K562 (cell line): Measurements from ENCODE around the gene R3HDM1. TPM values are rescaled to one million over a fixed set of nuclear protein-coding genes. Genes with fewer than 3 reads are reported as not detected.
A peak's percentile ranks its signal among the peaks of the same experiment; 100 is the strongest.

ENCODE experiments used
- ATAC-seq: fragments of 200-7000 bp; cut with Tn5 transposase; 3 replicates; pipeline ENCODE4 v1.9.1; 2020; ENCODE audit warnings: moderate library complexity
- BruUV-seq: library from RNA; stranded (reverse); fragments of 400-500 nt; replicated peaks from 2 replicates; lab custom pipeline; 2021; lab: Mats Ljungman, UMichigan
- CTCF ChIA-PET: fragments of 300-600 bp; formaldehyde crosslinking; extraction: SDS; loops from one replicate; lab custom pipeline; 2021; ENCODE audit warnings: low intra/inter-chr PET ratio; lab: Yijun Ruan, JAX
- POLR2A ChIA-PET: fragments of 300-600, 350-650 bp; sonication (Branson Sonifier 250); formaldehyde crosslinking; extraction: SDS; loops from one replicate; lab custom pipeline; 2021; ENCODE audit warnings: antibody characterized with exemption, inconsistent platforms; lab: Yijun Ruan, JAX
- DNase-seq, 4 experiments: peaks; one replicate each; pipeline versions ENCODE4 v3.0.0 to v3.0.0-alpha.2; 2011 to 2018; ENCODE audit warnings: low spot score in 3 of 4, mixed read lengths in 3 of 4; ENCODE audit errors: extremely low read depth in 1 of 4
- FAIRE-seq: peaks from 2 replicates; lab custom pipeline; 2011; peaks lifted over from hg19 to GRCh38; lab: Jason Lieb, UNC
- H2AFZ ChIP-seq: 2 replicates; pipeline ENCODE4 v1.6.0; 2011; ENCODE audit warnings: low read depth, low read length, control low read depth, inconsistent platforms
- H3K27ac ChIP-seq: fragments of 200-600 bp; 3 replicates; pipeline ENCODE4 v1.8.0; 2011; ENCODE audit warnings: low read depth, mild to moderate bottlenecking, control low read depth, inconsistent platforms, low read length, moderate library complexity, mixed read lengths; ENCODE audit errors: extremely low read depth
- H3K27me3 ChIP-seq, 2 experiments: fragments of 300-600 bp in 1 of 2; 2 replicates in 1 of 2; 3 replicates in 1 of 2; pipeline versions ENCODE4 v1.6.0 to v1.8.0; 2011; ENCODE audit warnings: inconsistent platforms in 2 of 2, low read length in 2 of 2, mild to moderate bottlenecking in 1 of 2, mixed read lengths in 1 of 2, moderate library complexity in 1 of 2; ENCODE audit not compliant: control insufficient read depth in 2 of 2, insufficient read depth in 2 of 2
- H3K36me3 ChIP-seq: fragments of 300-600 bp; 3 replicates; pipeline ENCODE4 v1.8.0; 2011; ENCODE audit warnings: mild to moderate bottlenecking, low read length, inconsistent platforms; ENCODE audit not compliant: control insufficient read depth, insufficient read depth
- H3K4me1 ChIP-seq, 2 experiments: fragments of 200-600 bp in 1 of 2; replicated peaks in 1 of 2; 2 replicates in 1 of 2; 3 replicates in 1 of 2; pipeline versions ENCODE4 v1.5.1 to v1.8.0; 2011; ENCODE audit warnings: inconsistent platforms in 2 of 2, low read length in 2 of 2, mild to moderate bottlenecking in 1 of 2, mixed read lengths in 1 of 2, moderate library complexity in 1 of 2; ENCODE audit not compliant: control insufficient read depth in 2 of 2, insufficient read depth in 2 of 2
- H3K4me2 ChIP-seq: 2 replicates; pipeline ENCODE4 v1.6.1; 2011; ENCODE audit warnings: low read length, control low read depth, inconsistent platforms, mixed read lengths; ENCODE audit not compliant: insufficient read depth
- H3K4me3 ChIP-seq: fragments of 200-600 bp; sonication (generic), shearing (Covaris generic); 2 replicates; pipeline ENCODE4 v1.5.1; 2016; ENCODE audit warnings: control low read depth, inconsistent platforms
- H3K79me2 ChIP-seq: fragments of 200-600 bp; 3 replicates; pipeline ENCODE4 v1.8.0; 2011; ENCODE audit warnings: low read length, inconsistent platforms; ENCODE audit not compliant: control insufficient read depth, insufficient read depth
- H3K9ac ChIP-seq, 2 experiments: 2 replicates each; pipeline versions ENCODE4 v1.6.0 to v1.6.1; 2011; ENCODE audit warnings: low read depth in 2 of 2, low read length in 2 of 2, control low read depth in 1 of 2, inconsistent platforms in 1 of 2, mild to moderate bottlenecking in 1 of 2, mixed read lengths in 1 of 2; ENCODE audit not compliant: insufficient read depth in 1 of 2
- H3K9me1 ChIP-seq: one replicate; pipeline ENCODE4 v1.6.0; 2011; ENCODE audit warnings: inconsistent platforms, mild to moderate bottlenecking, low read length, moderate library complexity; ENCODE audit not compliant: control insufficient read depth, insufficient read depth
- H3K9me3 ChIP-seq: replicated peaks from 2 replicates; pipeline ENCODE4 v1.5.1; 2011; ENCODE audit warnings: low read depth, low read length, inconsistent platforms; ENCODE audit not compliant: control insufficient read depth, insufficient read depth
- H4K20me1 ChIP-seq: replicated peaks from 2 replicates; pipeline ENCODE4 v1.6.1; 2011; ENCODE audit warnings: low read length, inconsistent platforms, mixed read lengths; ENCODE audit not compliant: control insufficient read depth, insufficient read depth
- ARID3B ChIP-seq: fragments of 250-450 bp; sonication (Bioruptor Pico); IDR thresholded peaks from 2 replicates; pipeline ENCODE4 v1.4.0; 2020; ENCODE audit warnings: borderline replicate concordance
- BCOR ChIP-seq: fragments of 450-650 bp; IDR thresholded peaks from 2 replicates; pipeline ENCODE4 v1.6.1; 2016
- CTBP1 ChIP-seq: fragments of 450-650 bp; IDR thresholded peaks from 2 replicates; pipeline ENCODE4 v1.6.1; 2016; ENCODE audit warnings: borderline replicate concordance
- DACH1 ChIP-seq: fragments of 450-650 bp; IDR thresholded peaks from 2 replicates; pipeline ENCODE4 v1.6.1; 2018; ENCODE audit not compliant: partially characterized antibody
- E2F3 ChIP-seq: fragments of 250-450 bp; sonication (Bioruptor Pico); IDR thresholded peaks from 2 replicates; pipeline ENCODE4 v1.4.0; 2020; ENCODE audit warnings: mild to moderate bottlenecking
- GATA2 ChIP-seq: sonication (generic); formaldehyde crosslinking; IDR thresholded peaks from 2 replicates; pipeline ENCODE4 v1.4.0; 2020; ENCODE audit warnings: mild to moderate bottlenecking, missing genetic modification reagents
- HDAC2 ChIP-seq: fragments of 450-650 bp; IDR thresholded peaks from 2 replicates; pipeline ENCODE4 v1.6.1; 2016; ENCODE audit warnings: mild to moderate bottlenecking
- LCOR ChIP-seq: sonication (generic); formaldehyde crosslinking; IDR thresholded peaks from 2 replicates; pipeline ENCODE4 v1.8.0; 2022; ENCODE audit warnings: mild to moderate bottlenecking, missing genetic modification reagents
- MCM7 ChIP-seq, 2 experiments: fragments of 450-650 bp; IDR thresholded peaks; 2 replicates each; pipeline ENCODE4 v1.6.1; 2016 to 2018
- MTA1 ChIP-seq: fragments of 450-650 bp; IDR thresholded peaks from 2 replicates; pipeline ENCODE4 v1.6.1; 2017; ENCODE audit warnings: borderline replicate concordance
- SREBF1 ChIP-seq: fragments of 150-350 bp; IDR thresholded peaks from 2 replicates; pipeline ENCODE4 v1.6.1; 2014; ENCODE audit warnings: antibody characterized with exemption, low read depth, low read length, borderline replicate concordance
- STAT6 ChIP-seq: sonication (generic); formaldehyde crosslinking; IDR thresholded peaks from 2 replicates; pipeline ENCODE4 v1.8.1; 2023; ENCODE audit warnings: mild to moderate bottlenecking, missing genetic modification reagents
- ZBTB7A ChIP-seq: IDR thresholded peaks from 2 replicates; pipeline ENCODE4 v1.6.1; 2011; ENCODE audit warnings: low read depth, mild to moderate bottlenecking, low read length, moderate library complexity, borderline replicate concordance; ENCODE audit not compliant: control insufficient read depth
- ZNF518B ChIP-seq: fragments of 250-450 bp; sonication (Bioruptor Pico); IDR thresholded peaks from 2 replicates; pipeline ENCODE4 v1.5.0; 2021; ENCODE audit warnings: mild to moderate bottlenecking, moderate library complexity
- WGBS: fragments of 100-300 bp; shearing (Covaris generic); methylation state at CpG from one replicate; pipeline ENCODE4 v1.1.6; 2016; ENCODE audit warnings: low coverage, mixed read lengths; ENCODE audit not compliant: insufficient coverage; ENCODE audit errors: missing lambda C conversion rate; 5-methylcytosine and 5-hydroxymethylcytosine counted together
- in situ Hi-C: fragments of 300-500 bp; cut with MboI; formaldehyde crosslinking; loops from 4 replicates; pipeline ENCODE4 v1.15.0; 2018; ENCODE audit warnings: inconsistent platforms, mixed read lengths
- intact Hi-C: fragments of 100-400 bp; cut with micrococcal nuclease; formaldehyde crosslinking; loops from 2 replicates; pipeline ENCODE4 v1.14.2; 2022
- polyA plus RNA-seq, 8 experiments: library from polyadenylated mRNA; depleted of rRNA in 4 of 8; stranded (reverse) in 5 of 8; unstranded in 3 of 8; fragments of >200 nt; fragmentation: Nextera tagmentation in 2 of 8; fragmentation: Illumina TruSeq in 1 of 8; extraction: Ambion mirVana in 2 of 8; extraction: Trizol in 1 of 8; gene quantifications; 2 replicates each; pipeline versions ENCODE4 v1.2.1 to v1.2.3, GENCODE V29; 2011 to 2014; ENCODE audit warnings: inconsistent platforms in 1 of 8, missing spikeins in 1 of 8
- total RNA-seq, 7 experiments: library from RNA; depleted of rRNA in 6 of 7; stranded (reverse); fragments of >200 nt in 6 of 7; fragmentation: Illumina TruSeq in 2 of 7; extraction: Trizol in 2 of 7; gene quantifications; 2 replicates each; pipeline versions ENCODE4 v1.2.1 to v1.2.3, GENCODE V29; 2011 to 2021; ENCODE audit warnings: low replicate concordance in 1 of 7

Gene R3HDM1
- total and polyA plus RNA-seq, 9 of the 15 experiments (the other 6 are each of a cell fraction or from before 2014, with no cell fraction given) = 12.4 to 89.4 (median 31.0) TPM

- TF ChIP-seq ZNF518B (CRISPR knock-in tag) = no peak
Observed at GRCh38 chr2:135694711-135695110, 163.4 kb downstream of the R3HDM1 start (continued).

GRCh38 chr2:135698838-135699237 lies 167.6 kb downstream of the R3HDM1 start:
- no peaks in the 10 kb centered on the region for H3K4me1 ChIP-seq
- CTCF ChIA-PET = interaction anchor here (0.6 kb wide), 1 partner anchor 47 kb away, joined by 3 read pairs; no protein-coding TSS in a partner anchor
- H3K9me1 ChIP-seq = no peaks in the 10 kb centered on the region
- intact Hi-C loops = no loop called here
- 57% methylated on average over 2 of the region's 2 CpGs for WGBS
- no peaks in the 10 kb centered on the region; the same call in 1 of the 2 replicates for H3K9me3 ChIP-seq
- ATAC-seq (no peak), DNase-seq (no peak), FAIRE-seq (no peak)
- no peak overlapping the region for H2AFZ ChIP-seq
- POLR2A ChIA-PET = no interaction called here
- no peak overlapping the region for H3K27ac ChIP-seq
- no peaks in the 10 kb centered on the region for H3K27me3 ChIP-seq
- H3K36me3 ChIP-seq = peaks cover 15% of the 10 kb centered on the region; the same call in 1 of the 3 replicates
- in situ Hi-C loops = no loop called here
- no peaks in the 10 kb centered on the region for H3K79me2 ChIP-seq
- no TSS peak for BruUV-seq
- H3K9ac ChIP-seq = no peak overlapping the region
- no peak overlapping the region for H3K4me3 ChIP-seq
- H4K20me1 ChIP-seq = no peaks in the 10 kb centered on the region; the same call in 1 of the 2 replicates
- no peak overlapping the region for H3K4me2 ChIP-seq
- TF ChIP-seq SREBF1 = no peak
- peak; percentile 34; the same call in 1 of the 2 replicates for TF ChIP-seq BCOR
- TF ChIP-seq STAT6 (CRISPR knock-in tag) = no peak
- TF ChIP-seq E2F3 (CRISPR knock-in tag) = no peak
- TF ChIP-seq GATA2 (CRISPR knock-in tag) = peak; percentile 83
- 0 out of 2 replicates have a peak, but pooled peaks have one; percentile 17 for TF ChIP-seq CTBP1
- TF ChIP-seq LCOR (CRISPR knock-in tag) = 0 out of 2 replicates have a peak, but pooled peaks have one; percentile 37
- TF ChIP-seq ZBTB7A = no peak
- peak; percentile 100 for TF ChIP-seq DACH1
- TF ChIP-seq MCM7 (IDR thresholded peaks at IDR 0.05) = peak in 1 of 2 experiments; percentile 49; a peak in 1 of 4 replicates
- TF ChIP-seq MTA1 = peak; percentile 91; the same call in 1 of the 2 replicates
- no peak for TF ChIP-seq ARID3B (CRISPR knock-in tag)
- TF ChIP-seq HDAC2 = 0 out of 2 replicates have a peak, but pooled peaks have one; percentile 46
